GM18511 (cell line): ENCODE measurements around the gene TMEM139.
A peak's percentile ranks its signal among the peaks of the same experiment; 100 is the strongest.

Source experiments
- ATAC-seq: cut with Tn5 transposase; IDR thresholded peaks from one replicate; pipeline ENCODE4 v1.9.1; 2021; ENCODE audit warnings: mild to moderate bottlenecking, moderate library complexity; ENCODE audit not compliant: unreplicated experiment

The TMEM139 gene

GRCh38 chr7:143321734-143322133, 37.0 kb downstream of the TMEM139 start:
- no peak for ATAC-seq

GRCh38 chr7:143322760-143323633, 38.2 kb downstream of the TMEM139 start:
- ATAC-seq: no peak

GRCh38 chr7:143323653-143324052, 38.9 kb downstream of the TMEM139 start:
- ATAC-seq: no peak

GRCh38 chr7:143325240-143325639, 40.5 kb downstream of the TMEM139 start:
- peak; percentile 54 for ATAC-seq

- peak; percentile 66 for ATAC-seq
Observed at GRCh38 chr7:143327903-143328302, 43.1 kb downstream of the TMEM139 start.

- no peak for ATAC-seq
Observed at GRCh38 chr7:143329471-143330170, 44.9 kb downstream of the TMEM139 start.

- no peak for ATAC-seq
Observed at GRCh38 chr7:143331179-143331801, 46.5 kb downstream of the TMEM139 start.

- ATAC-seq: no peak
Observed at GRCh38 chr7:143334244-143334643, 49.5 kb downstream of the TMEM139 start.

- no peak for ATAC-seq
Observed at GRCh38 chr7:143337216-143337615, 52.5 kb downstream of the TMEM139 start.
